ENCODE results near the gene ICE1. TPM values are rescaled to one million over a fixed set of nuclear protein-coding genes. Genes with fewer than 3 reads are reported as not detected.

ICE1 gene
- 17.1 and 19.2 TPM in 2 replicates for total RNA-seq

DNA sequence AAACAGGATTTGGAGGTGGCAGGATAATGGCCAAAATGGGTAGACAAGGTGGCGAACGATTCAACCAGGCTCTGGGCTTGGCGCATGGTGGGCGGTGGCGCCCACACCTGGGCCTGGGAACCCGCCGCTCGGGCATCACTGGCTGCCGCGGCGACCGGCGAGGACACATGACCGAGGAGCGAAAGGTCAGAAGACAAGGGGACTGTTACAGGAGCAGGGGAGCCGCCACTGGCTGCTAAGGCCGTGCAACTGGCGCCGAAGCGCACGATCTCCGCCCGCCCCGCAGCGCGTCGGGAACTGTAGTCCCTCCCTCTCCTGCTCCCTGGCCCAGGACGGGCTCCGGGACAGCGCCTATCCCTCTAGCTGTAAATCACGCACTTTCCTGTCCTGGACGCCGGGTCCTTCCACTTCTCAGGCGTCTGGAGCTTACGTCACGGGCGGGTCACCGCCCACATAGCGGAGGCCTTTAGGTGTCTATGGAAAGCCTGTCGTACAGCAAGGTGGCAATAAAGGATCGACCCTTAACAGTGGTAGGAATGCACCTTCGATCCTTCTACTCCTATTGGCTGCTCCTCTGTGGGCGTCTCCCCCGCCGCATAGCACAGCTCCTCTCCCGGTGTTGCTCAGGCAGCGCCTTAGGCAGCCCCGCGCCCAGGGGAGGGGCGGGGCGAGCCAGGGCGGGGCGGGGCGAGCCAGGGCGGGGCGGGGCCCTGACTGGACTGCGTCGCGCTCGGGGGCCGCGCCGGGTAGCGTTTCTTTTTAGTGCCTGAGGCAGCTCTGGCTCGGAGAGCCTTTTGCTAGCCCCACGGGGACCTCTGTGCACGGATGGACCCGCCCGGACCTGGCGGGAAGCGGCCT, at the start of gene ICE1:
Gene ICE1, plus strand, starts transcription at position 717 of the 858 bp plus-strand sequence. CDS start 239 bp downstream, outside the sequence.

All from epithelial cell of alveolus of lung (primary cell).